Thyroid gland (tissue), 4 donors: ENCODE measurements around the gene SPATA3.

ENCODE experiments used
- CTCF ChIP-seq, 6 experiments: fragments of 200-600 bp in 3 of 6; fragments of 450-650 bp in 3 of 6; sonication (generic) in 3 of 6; IDR thresholded peaks; one replicate each; pipeline ENCODE4 v1.5.1; 2016 to 2019; ENCODE audit warnings: antibody characterized with exemption in 6 of 6, mild to moderate bottlenecking in 2 of 6, inconsistent platforms in 1 of 6, moderate library complexity in 1 of 6
- POLR2A ChIP-seq, 2 donors: fragments of 450-650 bp; IDR thresholded peaks; one replicate each; pipeline ENCODE4 v1.6.1; 2017; ENCODE audit warnings: antibody characterized with exemption in 2 of 2, mild to moderate bottlenecking in 2 of 2, moderate library complexity in 1 of 2

- TF ChIP-seq POLR2A (IDR thresholded peaks at IDR 0.05) (no peak), CTCF (IDR thresholded peaks at IDR 0.05) (no peak)
Observed at GRCh38 chr2:230985519-230986231, 10.2 kb upstream of the SPATA3 start.
